GM23248 (cell line): Measurements from ENCODE around the gene AIDA.

Source experiments
- EZH2 ChIP-seq: fragments of 200-600 bp; sonication (generic); IDR thresholded peaks from 2 replicates; pipeline ENCODE4 v1.6.1; 2018; ENCODE audit warnings: antibody characterized with exemption, mild to moderate bottlenecking; ENCODE audit not compliant: insufficient read depth, poor library complexity, severe bottlenecking
- EZH2phosphoT487 ChIP-seq: fragments of 200-600 bp; sonication (generic); IDR thresholded peaks from 2 replicates; pipeline ENCODE4 v1.6.1; 2018; ENCODE audit warnings: antibody characterized with exemption, moderate library complexity, mild to moderate bottlenecking, low read depth; ENCODE audit not compliant: insufficient read depth

DNA sequence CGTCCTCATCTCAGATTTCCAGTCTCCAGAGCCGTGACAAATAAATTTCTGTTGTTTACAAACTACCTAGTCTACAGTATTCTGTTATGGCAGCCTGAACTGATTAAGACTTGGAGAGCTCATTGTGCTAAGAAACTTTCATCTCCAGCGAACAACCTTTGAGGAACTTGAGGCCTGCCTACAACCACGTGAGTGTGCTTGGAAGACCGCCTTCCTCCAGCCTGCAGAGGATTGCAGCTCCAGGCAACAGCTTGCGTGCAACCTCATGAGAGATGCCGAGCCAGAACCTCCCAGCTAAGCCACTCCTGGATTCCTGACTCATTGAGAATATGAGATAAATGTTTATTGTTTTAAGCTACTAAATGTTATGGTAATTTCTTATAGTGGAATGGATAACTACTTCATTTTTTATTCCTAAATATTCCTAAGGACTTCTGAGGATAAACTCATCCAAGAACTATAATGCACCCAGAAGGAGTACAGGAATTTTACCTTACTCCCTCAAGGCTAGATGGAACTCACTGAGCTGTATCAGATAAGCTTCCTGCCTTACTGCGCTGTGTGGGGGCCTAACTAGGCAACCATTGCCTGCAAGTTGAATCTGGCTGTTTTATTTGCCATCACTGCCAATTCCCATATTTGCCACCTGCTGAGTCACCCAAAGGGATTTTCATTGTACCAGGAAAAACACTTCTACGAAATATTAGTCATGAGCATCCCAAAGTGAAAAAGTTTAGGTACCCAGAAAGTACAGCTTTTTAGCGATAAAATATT, 42.3 kb upstream of the AIDA start:
- TF ChIP-seq EZH2, result no peak
- no peak for TF ChIP-seq EZH2phosphoT487
